RKO (cell line): ENCODE results near the gene WNT3A.
"Not testable (repeated sequence)": the region's sequence is repeated elsewhere in the genome, so short reads cannot be mapped to it uniquely, and the experiment has no call there.

Experiments
- DNase-seq: peaks from one replicate; pipeline ENCODE4 v3.0.0-alpha.2; 2016; ENCODE audit warnings: low spot score

WNT3A gene, protein sequence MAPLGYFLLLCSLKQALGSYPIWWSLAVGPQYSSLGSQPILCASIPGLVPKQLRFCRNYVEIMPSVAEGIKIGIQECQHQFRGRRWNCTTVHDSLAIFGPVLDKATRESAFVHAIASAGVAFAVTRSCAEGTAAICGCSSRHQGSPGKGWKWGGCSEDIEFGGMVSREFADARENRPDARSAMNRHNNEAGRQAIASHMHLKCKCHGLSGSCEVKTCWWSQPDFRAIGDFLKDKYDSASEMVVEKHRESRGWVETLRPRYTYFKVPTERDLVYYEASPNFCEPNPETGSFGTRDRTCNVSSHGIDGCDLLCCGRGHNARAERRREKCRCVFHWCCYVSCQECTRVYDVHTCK

DNA sequence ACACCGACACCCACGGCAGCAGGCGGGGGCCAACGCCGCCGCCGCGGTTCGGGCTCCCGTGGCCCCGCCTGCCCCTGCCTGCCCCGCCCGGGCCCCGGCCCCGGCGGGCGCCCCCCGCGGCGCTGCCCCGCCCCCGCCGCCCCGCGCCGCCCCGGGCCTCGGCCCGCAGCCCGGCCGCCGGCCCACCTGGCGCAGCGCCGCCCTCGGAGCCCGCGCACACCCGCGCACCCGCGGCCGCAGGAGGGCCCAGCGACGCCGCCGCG is at the start of gene WNT3A:
Gene WNT3A, plus strand, starts transcription at position 213 of the 263 bp plus-strand sequence. CDS start 131 bp downstream, outside the sequence.
- DNase-seq = no peak

DNA sequence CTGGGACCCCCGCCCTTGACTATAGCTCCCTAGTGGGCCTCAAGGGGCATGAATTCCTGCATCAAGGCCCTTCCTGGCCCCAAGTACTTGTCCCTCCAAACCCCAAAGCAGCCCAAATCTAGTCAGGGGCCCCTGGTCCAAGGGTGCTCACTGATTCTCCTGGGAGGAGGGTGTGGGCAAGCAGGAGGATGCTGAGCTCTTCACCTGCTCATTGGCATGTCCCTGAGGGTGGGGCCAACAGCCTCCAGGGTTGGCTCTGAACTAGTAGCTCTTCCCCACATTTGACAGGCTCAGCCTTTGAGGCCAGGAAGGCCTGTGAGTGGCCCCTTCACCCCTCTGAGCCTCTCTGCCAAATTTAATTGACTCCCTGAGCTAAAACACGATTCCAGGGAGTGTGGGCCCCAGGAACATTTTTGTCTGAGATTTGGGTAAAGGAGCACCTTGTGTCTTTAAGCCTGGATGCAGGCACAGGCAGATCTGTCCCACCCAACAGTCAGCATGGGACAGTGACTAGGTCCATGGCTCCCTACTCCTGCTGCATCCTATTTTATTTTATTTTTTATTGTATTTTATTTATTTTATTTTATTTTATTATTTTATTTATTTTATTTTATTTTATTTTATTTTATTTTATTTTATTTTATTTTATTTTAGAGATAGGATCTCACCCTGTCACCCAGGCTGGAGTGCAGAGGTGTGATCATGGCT is 48.0 kb upstream of the WNT3A start:
- no peak for DNase-seq

DNA sequence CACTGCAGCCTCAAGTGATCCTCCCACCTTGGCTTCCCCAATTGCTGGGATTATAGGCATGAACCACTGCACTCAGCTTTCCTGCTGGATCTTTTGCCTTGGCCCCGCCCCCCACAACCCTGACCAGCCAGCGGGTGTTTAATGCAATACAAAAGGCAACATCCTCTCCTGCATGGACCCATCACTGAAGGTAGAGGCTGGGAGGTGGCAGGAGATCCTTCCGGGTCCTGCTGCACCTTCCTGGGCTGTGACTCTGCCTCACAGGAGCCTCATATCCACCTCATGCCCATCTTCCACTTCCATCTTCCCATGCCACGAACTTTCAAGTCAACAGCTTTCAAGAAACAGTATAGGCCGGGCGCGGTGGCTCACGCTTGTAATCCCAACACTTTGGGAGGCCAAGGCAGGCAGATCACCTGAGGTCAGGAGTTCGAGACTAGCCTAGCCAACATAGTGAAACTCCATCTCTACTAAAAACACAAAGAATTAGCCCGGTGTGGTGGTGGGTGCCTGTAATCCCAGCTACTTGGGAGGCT is 47.4 kb upstream of the WNT3A start:
- no peak for DNase-seq

DNA sequence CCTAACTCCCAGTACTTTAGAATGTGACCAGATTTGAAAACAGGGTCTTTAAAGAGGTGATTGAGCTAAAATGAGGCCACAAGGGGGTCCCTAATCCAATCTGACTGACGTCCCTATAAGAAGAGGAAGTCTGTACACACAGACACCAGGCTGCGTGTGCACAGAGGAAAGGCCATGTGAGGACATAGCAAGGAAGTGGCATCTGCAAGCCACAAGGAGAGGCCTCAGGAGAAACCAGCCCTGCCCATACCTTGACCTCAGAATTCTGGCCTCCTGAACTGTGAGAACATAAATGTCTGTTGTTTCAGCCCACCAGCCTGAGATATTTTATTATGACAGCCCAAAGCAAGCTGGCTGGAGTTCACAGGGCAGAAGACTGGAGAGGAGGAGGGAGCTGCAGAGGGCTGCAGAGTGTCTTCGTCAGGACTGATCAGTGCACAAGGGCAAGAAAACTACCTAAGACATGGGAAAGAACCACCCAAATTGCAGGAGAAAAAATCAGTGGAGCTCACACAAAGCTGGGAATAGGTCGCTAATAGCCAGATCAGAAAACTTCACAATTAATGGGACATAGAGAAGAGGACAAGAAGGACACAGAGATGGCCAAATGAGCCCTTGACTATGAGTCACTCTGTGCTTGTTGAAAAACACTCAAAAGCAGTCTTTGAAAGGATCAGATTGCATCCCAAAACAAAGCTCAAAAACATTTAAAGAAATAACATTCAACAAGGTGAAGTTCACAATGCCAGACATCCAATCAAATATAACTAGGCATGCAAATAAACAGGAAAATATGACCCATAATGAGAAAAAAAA is 44.9 kb upstream of the WNT3A start:
- no peak for DNase-seq

DNA sequence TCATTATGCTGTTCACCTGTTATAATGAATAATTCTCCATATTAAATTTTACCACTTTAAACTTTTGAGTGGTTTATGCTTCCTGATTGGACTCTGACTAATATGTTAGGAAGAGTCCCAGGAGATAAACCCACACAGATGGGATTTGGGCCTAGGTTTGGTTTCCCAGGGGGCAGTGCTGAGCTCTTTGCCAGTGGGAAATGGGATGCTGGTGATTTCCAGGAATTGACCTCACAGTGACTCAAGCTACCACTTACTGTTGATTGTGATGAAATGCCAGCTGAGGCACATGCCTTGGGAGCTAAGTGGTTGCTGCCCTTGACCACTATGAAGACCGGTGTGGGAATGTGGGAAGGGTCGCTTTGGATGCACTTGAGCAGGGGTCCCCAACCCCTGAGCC is 40.1 kb upstream of the WNT3A start:
- peak; percentile 57 for DNase-seq

DNA sequence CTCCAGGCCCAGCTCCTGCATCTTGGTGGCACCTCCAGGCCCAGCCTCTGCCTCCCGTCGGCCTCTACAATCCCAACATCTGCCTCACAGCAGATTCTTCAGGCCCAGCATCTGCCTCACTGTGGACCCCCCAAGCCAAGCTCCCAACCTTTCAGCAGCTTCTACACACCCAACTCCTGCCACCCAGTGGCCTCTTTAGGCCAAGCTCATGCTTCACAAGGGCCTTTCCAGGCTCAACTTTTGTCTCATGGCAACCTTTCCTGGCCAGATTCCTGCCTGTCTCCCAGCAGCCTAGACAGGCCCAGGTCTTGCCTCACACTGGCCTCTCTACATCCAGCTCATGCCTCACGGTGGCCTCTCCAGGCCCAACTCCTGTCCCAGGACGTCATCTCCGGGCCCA is 39.0 kb upstream of the WNT3A start:
- DNase-seq = not testable (repeated sequence)

DNA sequence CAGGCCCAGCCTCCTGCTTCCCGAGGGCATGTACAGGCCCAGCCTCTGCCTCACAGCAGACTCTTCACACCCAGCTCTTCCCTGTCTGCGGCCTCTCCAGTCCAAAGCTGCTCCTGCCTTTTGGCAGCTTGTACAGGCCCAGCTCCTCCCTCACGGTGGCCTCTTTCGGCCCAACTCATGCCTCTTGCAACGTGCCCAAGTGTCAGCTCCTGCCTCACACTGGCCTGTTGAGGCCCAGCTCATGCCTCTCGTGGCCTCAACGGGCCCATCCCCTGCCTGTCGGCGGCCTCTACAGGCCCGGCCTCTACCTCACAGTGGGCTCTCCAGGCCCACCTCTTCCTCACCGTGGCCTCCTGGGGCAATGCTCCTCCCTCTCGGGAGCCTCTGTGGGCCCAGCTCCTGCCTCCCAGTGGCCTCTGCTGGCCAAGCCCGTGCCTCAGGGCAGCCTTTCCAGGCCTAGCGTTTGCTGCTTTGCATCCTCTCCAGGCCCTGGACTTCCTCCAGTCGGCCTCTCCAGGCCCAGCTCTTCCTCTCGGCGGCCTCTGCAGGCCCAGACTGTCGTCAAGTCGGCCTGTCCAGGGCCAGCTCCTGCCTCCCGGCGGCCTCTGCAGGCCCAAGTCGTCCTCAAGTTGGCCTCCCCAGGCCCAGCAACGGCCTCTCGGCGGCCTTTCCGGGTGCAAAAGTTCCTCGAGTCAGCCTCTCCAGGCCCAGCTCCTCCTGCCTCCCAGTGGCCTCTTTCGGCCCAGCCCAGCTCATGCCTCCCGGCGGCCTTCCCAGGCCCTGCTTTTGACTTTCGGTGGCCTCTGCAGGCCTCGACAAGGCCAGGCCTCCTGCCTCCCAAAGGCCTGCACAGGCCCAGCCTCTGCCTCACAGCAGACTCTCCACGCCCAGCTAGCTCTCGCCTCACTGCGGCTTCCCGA is 36.5 kb upstream of the WNT3A start:
- not testable (repeated sequence) for DNase-seq

DNA sequence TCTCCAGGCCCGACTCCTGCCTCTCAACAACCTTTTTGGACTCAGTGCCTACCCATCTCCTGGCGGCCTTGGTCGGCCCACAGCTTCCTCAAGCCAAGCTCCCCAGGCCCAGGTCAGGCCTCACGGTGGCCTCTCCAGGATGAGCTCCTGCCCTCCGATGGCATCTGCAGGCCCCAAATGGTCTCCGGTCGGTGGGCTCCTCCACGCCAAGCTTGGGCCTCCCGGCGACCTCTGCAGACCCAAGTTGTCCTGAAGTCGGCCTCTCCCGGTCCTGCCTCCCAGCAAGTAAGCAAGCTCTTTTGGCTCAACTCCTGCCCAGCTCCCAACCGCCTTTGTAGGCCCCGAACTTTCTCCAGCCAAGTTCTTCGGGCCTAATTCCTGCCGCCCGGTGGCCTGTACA is 35.6 kb upstream of the WNT3A start:
- not testable (repeated sequence) for DNase-seq

DNA sequence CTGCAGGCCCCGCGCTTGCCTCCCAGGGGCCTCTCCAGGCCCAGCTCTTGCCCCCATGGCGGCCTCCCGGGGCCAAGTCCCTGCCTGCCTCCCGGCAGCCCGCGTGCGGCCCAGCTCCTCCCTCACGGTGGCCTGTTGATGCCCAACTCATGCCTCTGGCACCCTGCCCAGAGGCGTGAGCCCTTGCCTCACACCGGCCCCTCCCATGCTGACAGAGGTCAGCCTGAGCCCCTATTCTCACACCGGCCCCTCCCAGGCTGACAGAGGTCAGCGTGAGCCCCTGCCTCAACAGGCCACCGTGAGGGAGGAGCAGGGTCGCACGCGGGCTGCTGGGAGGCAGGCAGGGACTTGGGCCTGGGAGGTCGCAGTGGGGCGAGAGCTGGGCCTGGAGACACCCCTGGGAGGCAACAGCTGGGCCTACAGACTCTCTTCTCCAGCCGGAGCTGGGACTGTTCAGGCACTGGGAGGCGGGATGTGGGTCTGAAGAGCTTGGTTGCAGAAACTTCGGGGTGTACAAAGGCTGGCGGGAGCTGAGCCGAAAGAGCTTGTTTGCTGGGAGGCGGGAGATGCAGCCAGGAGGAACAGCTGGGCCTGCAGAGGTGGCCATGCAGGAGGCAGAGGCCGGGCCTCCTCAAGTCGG is 35.0 kb upstream of the WNT3A start:
- DNase-seq = not testable (repeated sequence)

DNA sequence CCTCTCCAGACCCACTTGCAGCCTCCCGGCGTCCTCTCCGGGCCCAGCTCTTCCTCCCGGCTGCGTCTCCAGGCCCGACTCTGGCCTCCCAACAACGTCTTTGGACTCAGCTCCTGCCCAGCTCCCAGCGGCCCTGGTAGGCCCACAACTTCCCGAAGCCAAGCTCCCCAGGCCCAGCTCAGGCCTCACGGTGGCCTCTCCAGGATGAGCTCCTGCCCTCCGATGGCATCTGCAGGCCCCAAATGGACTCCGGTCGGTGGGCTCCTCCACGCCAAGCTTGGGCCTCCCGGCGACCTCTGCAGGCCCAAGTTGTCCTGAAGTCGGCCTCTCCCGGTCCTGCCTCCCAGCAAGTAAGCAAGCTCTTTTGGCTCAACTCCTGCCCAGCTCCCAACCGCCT is 34.5 kb upstream of the WNT3A start:
- DNase-seq = not testable (repeated sequence)

DNA sequence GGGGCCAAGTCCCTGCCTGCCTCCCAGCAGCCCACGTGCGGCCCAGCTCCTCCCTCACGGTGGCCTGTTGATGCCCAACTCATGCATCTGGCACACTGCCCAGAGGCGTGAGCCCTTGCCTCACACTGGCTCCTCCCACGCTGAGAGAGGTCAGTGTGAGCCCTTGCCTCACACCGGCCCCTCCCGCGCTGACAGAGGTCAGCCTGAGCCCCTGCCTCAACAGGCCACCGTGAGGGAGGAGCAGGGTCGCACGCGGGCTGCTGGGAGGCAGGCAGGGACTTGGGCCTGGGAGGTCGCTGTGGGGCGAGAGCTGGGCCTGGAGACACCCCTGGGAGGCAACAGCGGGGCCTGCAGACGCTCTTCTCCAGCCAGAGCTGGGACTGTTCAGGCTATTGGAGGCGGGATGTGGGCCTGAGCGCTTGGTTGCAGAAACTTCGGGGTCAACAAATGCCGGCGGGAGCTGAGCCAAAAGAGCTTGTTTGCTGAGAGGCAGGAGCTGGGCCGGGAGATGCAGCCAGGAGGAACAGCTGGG is 33.9 kb upstream of the WNT3A start:
- DNase-seq = not testable (repeated sequence)

DNA sequence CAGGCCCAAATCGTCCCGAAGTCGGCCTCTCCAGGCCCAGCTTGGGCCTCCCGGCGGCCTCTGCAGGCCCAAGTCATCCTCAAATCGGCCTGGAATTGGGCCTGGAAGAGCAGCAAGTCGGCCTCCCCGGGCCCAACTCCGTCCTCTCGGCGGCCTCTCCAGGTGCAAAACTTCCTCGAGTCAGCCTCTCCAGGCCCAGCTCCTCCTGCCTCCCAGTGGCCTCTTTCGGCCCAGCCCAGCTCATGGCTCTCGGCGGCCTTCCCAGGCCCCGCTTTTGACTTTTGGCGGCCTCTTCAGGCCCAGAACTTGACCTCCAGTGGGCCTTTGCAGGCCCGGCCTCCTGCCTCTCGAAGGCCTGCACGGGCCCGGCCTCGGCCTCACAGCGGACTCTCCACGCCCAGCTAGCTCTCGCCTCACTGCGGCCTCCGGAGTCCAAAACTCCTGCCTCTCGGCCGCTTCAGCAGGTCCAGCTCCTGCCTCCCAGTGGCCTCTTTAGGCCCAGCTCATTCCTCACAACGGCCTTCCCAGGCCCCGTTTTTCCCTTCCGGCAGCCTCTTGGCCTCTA is 33.0 kb upstream of the WNT3A start:
- not testable (repeated sequence) for DNase-seq

DNA sequence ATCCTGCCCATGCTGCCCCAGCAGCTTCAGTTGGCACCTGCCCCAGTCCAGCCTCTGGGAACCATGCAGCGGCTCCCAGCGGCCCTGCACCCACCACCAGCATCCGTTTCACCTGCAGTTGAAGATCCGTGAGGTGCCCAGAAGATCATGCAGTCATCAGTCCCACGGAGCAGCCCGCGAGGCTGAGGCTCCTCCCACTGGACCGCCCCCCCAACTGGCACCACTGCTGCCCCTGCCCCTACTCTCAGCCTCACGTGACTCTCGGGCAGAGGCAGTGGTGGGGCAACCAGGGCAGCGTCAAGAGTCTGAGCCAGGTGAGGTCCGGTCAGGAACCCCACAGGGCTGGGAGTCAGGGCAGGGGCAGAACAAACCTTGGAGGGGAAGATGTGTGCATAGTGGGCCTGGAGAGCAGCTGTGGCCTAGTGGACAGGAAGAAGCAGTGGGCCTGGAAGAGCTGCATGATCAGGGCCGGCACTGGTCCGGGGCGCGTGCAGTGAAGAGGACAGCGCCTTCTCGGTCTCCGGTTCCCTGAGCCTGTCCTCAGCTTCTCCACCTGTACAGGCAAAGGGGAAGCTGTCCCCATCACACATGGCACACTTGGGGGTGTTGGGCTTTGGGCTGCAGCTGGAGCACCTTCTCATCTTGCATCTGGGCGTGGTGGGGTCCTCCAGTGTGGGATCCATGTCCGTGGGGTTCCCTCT is 31.1 kb upstream of the WNT3A start:
- DNase-seq = not testable (repeated sequence)

DNA sequence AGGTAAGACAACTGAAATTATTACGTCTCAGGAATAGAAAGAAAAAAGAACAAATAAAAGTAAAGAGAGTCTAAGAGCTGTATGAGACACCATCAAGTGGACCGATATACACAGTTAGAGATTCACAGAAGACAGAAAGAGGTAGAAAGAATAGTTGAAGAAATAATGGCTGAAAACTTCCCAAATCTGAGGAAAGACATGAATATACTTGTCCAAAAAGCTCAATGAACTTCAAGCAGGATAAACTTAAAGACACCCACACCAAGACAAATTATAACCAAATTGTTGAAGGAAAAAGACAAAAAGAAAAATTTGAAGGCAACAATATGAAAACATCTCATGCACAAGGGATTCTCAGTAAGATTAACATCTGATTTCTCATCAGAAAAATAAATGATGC is 19.6 kb upstream of the WNT3A start:
- DNase-seq = no peak

DNA sequence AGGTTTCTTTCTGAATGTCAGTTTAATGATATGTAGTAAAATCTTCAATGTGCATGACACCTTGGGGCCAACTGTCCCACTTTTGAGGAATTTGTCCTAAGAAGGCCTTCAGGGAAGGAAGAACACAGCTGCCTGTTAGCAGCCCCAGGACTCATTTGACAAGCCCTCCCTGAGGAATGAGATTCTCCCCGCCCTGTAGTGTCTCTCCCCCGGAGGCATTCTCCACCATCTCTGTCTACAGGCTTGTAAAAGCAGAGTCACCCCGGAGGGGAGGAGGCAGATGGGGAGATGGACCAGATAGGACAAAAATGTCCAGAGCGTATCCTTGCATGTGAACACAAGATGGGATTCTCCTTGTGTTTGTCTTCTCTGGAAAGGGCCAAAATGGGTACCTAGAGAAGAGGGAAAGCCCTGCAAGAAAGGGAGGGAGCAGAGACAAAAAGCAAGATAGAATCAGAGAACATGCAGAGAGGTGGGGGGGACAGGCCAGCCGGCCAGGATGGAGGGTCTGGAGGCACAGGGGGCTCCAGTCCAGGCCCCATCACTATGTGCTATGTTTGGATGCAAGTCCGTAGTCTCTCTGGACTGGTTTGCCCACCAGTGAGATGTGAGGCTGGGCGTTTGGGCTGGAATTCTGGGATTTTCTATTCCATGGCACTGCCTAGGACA is 12.0 kb upstream of the WNT3A start:
- DNase-seq = no peak

DNA sequence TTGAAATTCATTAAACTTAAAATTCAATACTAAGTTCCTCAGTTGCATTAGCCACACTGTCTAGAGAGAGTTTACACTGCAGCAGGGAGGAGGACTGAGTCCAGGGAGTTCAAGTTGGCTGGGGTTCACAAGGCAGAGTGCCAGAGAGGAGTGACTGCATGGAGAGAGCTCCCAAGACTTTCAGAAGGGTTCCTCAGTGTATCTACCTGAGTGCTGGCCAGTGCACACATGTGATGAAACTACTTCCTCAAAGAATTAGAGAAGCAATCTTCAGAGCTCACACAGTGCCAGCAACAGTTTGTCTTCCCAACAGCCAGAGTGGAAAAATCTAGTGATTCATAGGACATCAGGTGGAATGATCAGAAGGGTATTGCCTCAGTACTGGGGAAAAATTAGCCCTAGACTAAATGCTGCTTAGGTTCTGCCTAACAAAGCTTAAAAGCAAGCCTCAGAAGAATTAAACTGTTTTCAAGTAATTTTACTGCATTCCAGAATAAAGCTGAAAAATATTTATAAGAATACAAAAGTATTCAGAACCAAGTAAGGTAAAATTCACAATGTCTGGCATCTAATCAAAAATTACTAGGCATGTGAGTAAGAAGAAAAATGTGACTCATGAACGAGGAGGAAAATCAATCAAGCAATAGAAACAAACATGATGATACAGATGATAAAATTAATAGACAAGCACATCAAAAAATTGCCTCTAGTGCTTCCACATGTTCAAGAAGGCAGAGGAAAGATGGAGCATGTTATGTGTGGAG is 10.4 kb upstream of the WNT3A start:
- DNase-seq = no peak

DNA sequence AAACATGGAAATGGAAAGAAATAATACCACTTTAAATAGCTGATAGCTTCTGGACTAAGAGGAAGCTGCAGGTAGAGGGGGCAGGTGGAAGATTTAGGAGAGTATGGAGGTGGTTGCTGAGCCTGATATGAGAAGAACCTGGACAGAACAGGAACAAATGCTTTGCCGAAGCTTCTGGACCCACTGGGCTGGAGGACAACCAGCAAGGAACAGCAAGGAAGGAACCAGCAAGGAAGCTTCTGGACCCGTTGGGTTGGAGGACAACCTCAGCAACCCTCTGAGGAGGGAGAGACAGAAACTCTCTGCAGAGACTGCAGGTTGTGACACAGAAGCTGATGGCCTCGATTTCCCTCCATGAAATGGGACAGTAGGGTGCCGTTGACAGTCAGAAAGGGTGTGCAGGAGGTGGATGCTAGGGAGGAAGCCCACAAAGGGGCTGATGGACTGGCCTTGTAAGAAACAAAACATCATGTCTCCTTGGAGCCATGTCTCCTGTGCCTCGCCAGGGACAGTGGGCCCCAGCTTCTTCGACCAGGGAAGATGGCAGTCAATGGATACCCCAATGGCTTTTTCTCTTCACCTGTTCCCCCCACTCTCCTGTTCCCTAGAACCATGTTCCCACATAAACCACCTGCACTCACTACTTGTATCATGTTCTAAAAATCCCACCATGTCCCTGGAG is 8.3 kb upstream of the WNT3A start:
- no peak for DNase-seq
